DND-41 (cell line): Measurements from ENCODE around the gene AP5M1.

ENCODE experiments used
- ATAC-seq: fragments of 200-7000 bp; cut with Tn5 transposase; 3 replicates; pipeline ENCODE4 v1.9.1; 2021; ENCODE audit warnings: low read depth; ENCODE audit not compliant: insufficient read depth
- DNase-seq: peaks from one replicate; pipeline ENCODE4 v3.0.0-alpha.2; 2020
- H2AFZ ChIP-seq: 2 replicates; pipeline ENCODE4 v1.6.0; 2012; ENCODE audit warnings: low read depth, low read length
- H3K27ac ChIP-seq: 2 replicates; pipeline ENCODE4 v1.5.1; 2012; ENCODE audit warnings: low read length, inconsistent platforms
- H3K27me3 ChIP-seq: fragments of 200-600 bp; sonication (generic); 2 replicates; pipeline ENCODE4 v1.6.0; 2012; ENCODE audit warnings: low read length, mild to moderate bottlenecking, inconsistent platforms; ENCODE audit not compliant: insufficient read depth, poor library complexity
- H3K36me3 ChIP-seq: 2 replicates; pipeline ENCODE4 v1.5.1; 2012; ENCODE audit warnings: low read length, inconsistent platforms; ENCODE audit not compliant: insufficient read depth
- H3K4me1 ChIP-seq: 2 replicates; pipeline ENCODE4 v1.5.1; 2012; ENCODE audit warnings: mild to moderate bottlenecking, low read length; ENCODE audit not compliant: insufficient read depth
- H3K4me2 ChIP-seq: 2 replicates; pipeline ENCODE4 v1.6.0; 2012; ENCODE audit warnings: mild to moderate bottlenecking, moderate library complexity, low read length, inconsistent platforms; ENCODE audit not compliant: insufficient read depth
- H3K4me3 ChIP-seq, 2 experiments: fragments of 200-600 bp in 1 of 2; shearing (Covaris generic) in 1 of 2; 2 replicates each; pipeline ENCODE4 v1.5.1; 2012 to 2016; ENCODE audit warnings: inconsistent platforms in 2 of 2, low read length in 2 of 2, mild to moderate bottlenecking in 2 of 2, low read depth in 1 of 2, moderate library complexity in 1 of 2
- H3K79me2 ChIP-seq: 2 replicates; pipeline ENCODE4 v1.6.0; 2012; ENCODE audit warnings: low read length, inconsistent platforms; ENCODE audit not compliant: insufficient read depth
- H3K9ac ChIP-seq: 2 replicates; pipeline ENCODE4 v1.6.0; 2012; ENCODE audit warnings: low read depth, mild to moderate bottlenecking, inconsistent platforms, low read length, moderate library complexity
- H3K9me3 ChIP-seq: 2 replicates; pipeline ENCODE4 v1.5.1; 2012; ENCODE audit warnings: low read length, moderate library complexity, mild to moderate bottlenecking, inconsistent platforms; ENCODE audit not compliant: insufficient read depth, severe bottlenecking
- H4K20me1 ChIP-seq: 2 replicates; pipeline ENCODE4 v1.6.0; 2012; ENCODE audit warnings: low read length; ENCODE audit not compliant: insufficient read depth
- EZH2 ChIP-seq: IDR thresholded peaks from 3 replicates; pipeline ENCODE4 v1.6.1; 2012; ENCODE audit warnings: borderline replicate concordance, low read depth, mild to moderate bottlenecking, moderate library complexity, low read length, inconsistent platforms; ENCODE audit not compliant: severe bottlenecking
- TF ChIP-seq, protein P1 (sequence below): IDR thresholded peaks from 2 replicates; pipeline ENCODE4 v1.5.1; 2012; ENCODE audit warnings: borderline replicate concordance, low read length, moderate library complexity, mild to moderate bottlenecking; ENCODE audit not compliant: poor library complexity, severe bottlenecking; ENCODE audit errors: extremely low read depth

The AP5M1 gene

GRCh38 chr14:57299511-57299910 lies 30.7 kb downstream of the AP5M1 start:
- no peaks in the 10 kb centered on the region for H3K9me3 ChIP-seq
- no peak overlapping the region for H2AFZ ChIP-seq
- no peaks in the 10 kb centered on the region for H3K27me3 ChIP-seq
- no peak overlapping the region for H3K9ac ChIP-seq
- TF ChIP-seq, protein P1, sequence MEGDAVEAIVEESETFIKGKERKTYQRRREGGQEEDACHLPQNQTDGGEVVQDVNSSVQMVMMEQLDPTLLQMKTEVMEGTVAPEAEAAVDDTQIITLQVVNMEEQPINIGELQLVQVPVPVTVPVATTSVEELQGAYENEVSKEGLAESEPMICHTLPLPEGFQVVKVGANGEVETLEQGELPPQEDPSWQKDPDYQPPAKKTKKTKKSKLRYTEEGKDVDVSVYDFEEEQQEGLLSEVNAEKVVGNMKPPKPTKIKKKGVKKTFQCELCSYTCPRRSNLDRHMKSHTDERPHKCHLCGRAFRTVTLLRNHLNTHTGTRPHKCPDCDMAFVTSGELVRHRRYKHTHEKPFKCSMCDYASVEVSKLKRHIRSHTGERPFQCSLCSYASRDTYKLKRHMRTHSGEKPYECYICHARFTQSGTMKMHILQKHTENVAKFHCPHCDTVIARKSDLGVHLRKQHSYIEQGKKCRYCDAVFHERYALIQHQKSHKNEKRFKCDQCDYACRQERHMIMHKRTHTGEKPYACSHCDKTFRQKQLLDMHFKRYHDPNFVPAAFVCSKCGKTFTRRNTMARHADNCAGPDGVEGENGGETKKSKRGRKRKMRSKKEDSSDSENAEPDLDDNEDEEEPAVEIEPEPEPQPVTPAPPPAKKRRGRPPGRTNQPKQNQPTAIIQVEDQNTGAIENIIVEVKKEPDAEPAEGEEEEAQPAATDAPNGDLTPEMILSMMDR, result no peak
- TF ChIP-seq EZH2, result no peak
- H3K36me3 ChIP-seq, result no peaks in the 10 kb centered on the region
- H3K4me2 ChIP-seq, result no peak overlapping the region
- H3K79me2 ChIP-seq, result no peaks in the 10 kb centered on the region
- ATAC-seq (no peak), DNase-seq (no peak)
- H3K27ac ChIP-seq, result no peak overlapping the region
- no peaks in the 10 kb centered on the region for H3K4me1 ChIP-seq
- H4K20me1 ChIP-seq, result no peaks in the 10 kb centered on the region
- H3K4me3 ChIP-seq, result no peak overlapping the region

GRCh38 chr14:57302883-57303282 lies 34.1 kb downstream of the AP5M1 start:
- Histone ChIP-seq H3K4me2 (no peak overlapping the region), H4K20me1 (no peaks in the 10 kb centered on the region), H3K9ac (no peak overlapping the region), H3K4me3 (no peak overlapping the region), H3K36me3 (no peaks in the 10 kb centered on the region), H3K27me3 (no peaks in the 10 kb centered on the region), H2AFZ (no peak overlapping the region), H3K9me3 (no peaks in the 10 kb centered on the region), H3K27ac (no peak overlapping the region), H3K79me2 (no peaks in the 10 kb centered on the region), H3K4me1 (no peaks in the 10 kb centered on the region)
- TF ChIP-seq, protein P1, result no peak
- TF ChIP-seq EZH2, result no peak
- DNase-seq (no peak), ATAC-seq (no peak)

DNA sequence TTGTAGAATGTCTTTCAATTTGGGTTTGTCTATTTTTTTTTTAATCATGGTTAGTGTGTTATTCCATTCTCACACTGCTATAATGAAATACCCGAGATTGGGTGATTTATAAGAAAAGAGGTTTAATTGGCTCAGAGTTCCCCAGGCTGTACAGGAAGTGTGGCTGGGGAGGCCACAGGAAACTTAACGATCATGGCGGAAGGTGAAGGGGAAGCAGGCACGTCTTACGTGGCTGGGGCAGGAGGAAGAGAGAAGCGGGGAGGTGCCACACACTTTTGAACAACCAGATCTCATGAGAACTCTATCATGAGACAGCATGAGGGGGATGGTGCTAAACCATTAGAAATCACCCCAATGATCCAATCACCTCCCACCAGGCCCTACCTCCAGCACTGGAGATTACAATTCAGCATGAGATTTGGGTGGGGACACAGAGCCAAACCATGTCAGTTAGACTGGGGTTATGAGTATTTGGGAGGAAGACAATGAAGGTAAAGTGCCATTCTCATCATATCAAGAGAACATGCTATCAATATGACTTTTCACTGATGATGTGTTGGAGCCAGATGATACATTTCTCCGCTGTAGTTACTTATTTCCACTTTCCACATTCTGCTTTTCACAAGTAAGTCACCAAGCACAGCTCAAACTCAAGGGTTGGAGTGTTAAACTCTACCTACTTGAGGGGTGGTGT lies 45.8 kb downstream of the AP5M1 start:
- DNase-seq, result no peak
- Histone ChIP-seq H3K4me3 (no peak overlapping the region), H2AFZ (no peak overlapping the region), H3K27me3 (peaks cover 14% of the 10 kb centered on the region), H4K20me1 (no peaks in the 10 kb centered on the region), H3K4me2 (no peak overlapping the region), H3K36me3 (no peaks in the 10 kb centered on the region), H3K4me1 (no peaks in the 10 kb centered on the region), H3K9me3 (no peaks in the 10 kb centered on the region), H3K9ac (no peak overlapping the region), H3K79me2 (no peaks in the 10 kb centered on the region), H3K27ac (no peak overlapping the region)
- TF ChIP-seq, protein P1, result no peak
- no peak for TF ChIP-seq EZH2
- ATAC-seq, result no peak
